22Rv1 (cell line): ENCODE measurements around the gene CTTN.
"Not testable (repeated sequence)": the region's sequence is repeated elsewhere in the genome, so short reads cannot be mapped to it uniquely, and the experiment has no call there.

Experiments used
- H3K27ac ChIP-seq: fragments of 450-650 bp; 2 replicates; pipeline ENCODE4 v1.5.1; 2017
- CTCF ChIP-seq: fragments of 450-650 bp; IDR thresholded peaks from 2 replicates; pipeline ENCODE4 v1.5.1; 2017; ENCODE audit warnings: mild to moderate bottlenecking
- ZFX ChIP-seq: fragments of 450-650 bp; IDR thresholded peaks from 2 replicates; pipeline ENCODE4 v1.6.1; 2017; ENCODE audit warnings: antibody characterized with exemption, borderline replicate concordance

CTTN gene

GRCh38 chr11:70402016-70402415, 3.7 kb downstream of the CTTN start:
- 0 out of 2 replicates have a peak overlapping the region, but pooled peaks have one; percentile 11 for H3K27ac ChIP-seq
- TF ChIP-seq ZFX (no peak), CTCF (no peak)

GRCh38 chr11:70402685-70403084, 4.4 kb downstream of the CTTN start:
- peak overlapping the region; percentile 11; the same call in 1 of the 2 replicates for H3K27ac ChIP-seq
- TF ChIP-seq CTCF (no peak), ZFX (no peak)

GRCh38 chr11:70404244-70404643, 5.9 kb downstream of the CTTN start:
- TF ChIP-seq ZFX (no peak), CTCF (no peak)
- no peak overlapping the region for H3K27ac ChIP-seq

GRCh38 chr11:70405679-70406395, 7.5 kb downstream of the CTTN start:
- no peak for TF ChIP-seq CTCF
- no peak for TF ChIP-seq ZFX
- H3K27ac ChIP-seq: no peak overlapping the region

- no peak overlapping the region for H3K27ac ChIP-seq
- no peak for TF ChIP-seq ZFX
- TF ChIP-seq CTCF: no peak
These were observed 8.8 kb downstream of the CTTN start for GRCh38 chr11:70407121-70407520.

GRCh38 chr11:70407814-70408213, 9.5 kb downstream of the CTTN start:
- TF ChIP-seq ZFX (no peak), CTCF (no peak)
- no peak overlapping the region for H3K27ac ChIP-seq

- not testable (repeated sequence) for H3K27ac ChIP-seq
These were observed 10.0 kb downstream of the CTTN start for GRCh38 chr11:70408326-70408725.

GRCh38 chr11:70409437-70409836, 11.1 kb downstream of the CTTN start:
- H3K27ac ChIP-seq: no peak overlapping the region
- no peak for TF ChIP-seq CTCF
- TF ChIP-seq ZFX: no peak
